MM.1S (cell line): ENCODE data around the gene ARHGEF7.

Source experiments
- DNase-seq: peaks from one replicate; pipeline ENCODE4 v3.0.0-alpha.2; 2015
- H2AFZ ChIP-seq: fragments of 300-600 bp; sonication (generic); 2 replicates; pipeline ENCODE4 v1.6.0; 2016; ENCODE audit warnings: antibody characterized with exemption, low read length
- H3F3A ChIP-seq: fragments of 300-600 bp; sonication (generic); 2 replicates; pipeline ENCODE4 v1.6.1; 2016; ENCODE audit warnings: mild to moderate bottlenecking, antibody characterized with exemption, low read length, moderate library complexity, mixed read lengths; ENCODE audit not compliant: insufficient read depth
- H3K27ac ChIP-seq: fragments of 300-600 bp; sonication (generic); 2 replicates; pipeline ENCODE4 v1.5.1; 2016; ENCODE audit warnings: mild to moderate bottlenecking, low read length
- H3K27me3 ChIP-seq: fragments of 300-600 bp; sonication (generic); replicated peaks from 2 replicates; pipeline ENCODE4 v1.6.0; 2016; ENCODE audit warnings: low read length; ENCODE audit not compliant: insufficient read depth
- H3K36me3 ChIP-seq: fragments of 300-600 bp; sonication (generic); replicated peaks from 2 replicates; pipeline ENCODE4 v1.6.1; 2016; ENCODE audit warnings: mild to moderate bottlenecking, low read length, mixed read lengths; ENCODE audit not compliant: insufficient read depth
- H3K4me1 ChIP-seq: fragments of 300-600 bp; sonication (generic); 2 replicates; pipeline ENCODE4 v1.6.1; 2016; ENCODE audit warnings: low read length, mixed read lengths
- H3K4me2 ChIP-seq: fragments of 300-600 bp; sonication (generic); 2 replicates; pipeline ENCODE4 v1.6.0; 2016; ENCODE audit warnings: low read depth, low read length
- H3K4me3 ChIP-seq: fragments of 300-600 bp; sonication (generic); 2 replicates; pipeline ENCODE4 v1.5.1; 2016; ENCODE audit warnings: low read length, mixed read lengths
- H3K79me2 ChIP-seq: fragments of 300-600 bp; sonication (generic); 2 replicates; pipeline ENCODE4 v1.6.1; 2016; ENCODE audit warnings: mixed run types, low read length, mixed read lengths
- H3K9ac ChIP-seq: fragments of 300-600 bp; sonication (generic); 2 replicates; pipeline ENCODE4 v1.6.1; 2016; ENCODE audit warnings: low read length, mixed read lengths
- H3K9me2 ChIP-seq: fragments of 300-600 bp; sonication (generic); replicated peaks from 2 replicates; pipeline ENCODE4 v1.6.1; 2016; ENCODE audit warnings: mild to moderate bottlenecking, low read length, mixed read lengths; ENCODE audit not compliant: insufficient read depth
- H3K9me3 ChIP-seq: fragments of 300-600 bp; sonication (generic); replicated peaks from 2 replicates; pipeline ENCODE4 v1.6.1; 2016; ENCODE audit warnings: mild to moderate bottlenecking, low read length, mixed read lengths; ENCODE audit not compliant: insufficient read depth
- H4K20me1 ChIP-seq: fragments of 300-600 bp; sonication (generic); 2 replicates; pipeline ENCODE4 v1.6.1; 2016; ENCODE audit warnings: mild to moderate bottlenecking, low read length, moderate library complexity, mixed read lengths; ENCODE audit not compliant: insufficient read depth
- EZH2 ChIP-seq: fragments of 300-600 bp; sonication (generic); optimal IDR thresholded peaks from 2 replicates; pipeline ENCODE3; 2017; ENCODE audit warnings: low read depth, mild to moderate bottlenecking, antibody characterized with exemption, low read length, mixed read lengths
- EZH2phosphoT487 ChIP-seq: fragments of 300-600 bp; sonication (generic); IDR thresholded peaks from 2 replicates; pipeline ENCODE4 v1.6.1; 2018; ENCODE audit warnings: antibody characterized with exemption, low read length
- TF ChIP-seq, protein P1 (sequence below): fragments of 300-600 bp; sonication (generic); IDR thresholded peaks from 2 replicates; pipeline ENCODE4 v1.5.1; 2016; ENCODE audit warnings: antibody characterized with exemption, low read length, mixed read lengths

Gene ARHGEF7

DNA sequence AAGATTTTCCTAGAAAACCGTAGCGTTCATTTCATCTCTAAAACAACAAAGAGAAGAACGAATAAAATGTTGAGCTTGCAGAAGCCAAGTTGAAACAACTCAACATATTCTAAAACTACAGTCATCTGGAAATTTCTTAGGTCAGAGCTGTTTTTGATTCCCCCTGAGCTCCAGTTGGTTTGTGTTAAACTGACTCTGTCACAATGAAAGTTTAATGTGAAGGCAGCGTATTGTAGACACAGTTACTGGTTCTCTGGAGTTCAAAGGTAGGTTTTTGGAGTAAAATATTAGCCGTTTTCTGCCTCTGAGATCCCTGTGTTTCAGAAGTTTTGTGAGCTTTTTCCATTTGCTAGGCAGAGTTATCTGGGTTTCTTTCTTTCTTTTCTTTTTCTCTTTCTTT, 2.2 kb downstream of the ARHGEF7 start:
- Histone ChIP-seq H3K9me2 (no peaks in the 10 kb centered on the region), H3K27me3 (peaks cover 33% of the 10 kb centered on the region), H2AFZ (no peak overlapping the region), H3K9ac (no peak overlapping the region), H3K27ac (no peak overlapping the region), H3F3A (no peaks in the 10 kb centered on the region), H3K36me3 (no peaks in the 10 kb centered on the region), H3K79me2 (no peaks in the 10 kb centered on the region), H4K20me1 (no peaks in the 10 kb centered on the region), H3K4me1 (peaks cover 4% of the 10 kb centered on the region; the same call in 1 of the 2 replicates), H3K4me3 (no peak overlapping the region), H3K9me3 (no peaks in the 10 kb centered on the region), H3K4me2 (no peak overlapping the region)
- no peak for DNase-seq
- TF ChIP-seq EZH2phosphoT487 (no peak), EZH2 (no peak)
- TF ChIP-seq, protein P1, sequence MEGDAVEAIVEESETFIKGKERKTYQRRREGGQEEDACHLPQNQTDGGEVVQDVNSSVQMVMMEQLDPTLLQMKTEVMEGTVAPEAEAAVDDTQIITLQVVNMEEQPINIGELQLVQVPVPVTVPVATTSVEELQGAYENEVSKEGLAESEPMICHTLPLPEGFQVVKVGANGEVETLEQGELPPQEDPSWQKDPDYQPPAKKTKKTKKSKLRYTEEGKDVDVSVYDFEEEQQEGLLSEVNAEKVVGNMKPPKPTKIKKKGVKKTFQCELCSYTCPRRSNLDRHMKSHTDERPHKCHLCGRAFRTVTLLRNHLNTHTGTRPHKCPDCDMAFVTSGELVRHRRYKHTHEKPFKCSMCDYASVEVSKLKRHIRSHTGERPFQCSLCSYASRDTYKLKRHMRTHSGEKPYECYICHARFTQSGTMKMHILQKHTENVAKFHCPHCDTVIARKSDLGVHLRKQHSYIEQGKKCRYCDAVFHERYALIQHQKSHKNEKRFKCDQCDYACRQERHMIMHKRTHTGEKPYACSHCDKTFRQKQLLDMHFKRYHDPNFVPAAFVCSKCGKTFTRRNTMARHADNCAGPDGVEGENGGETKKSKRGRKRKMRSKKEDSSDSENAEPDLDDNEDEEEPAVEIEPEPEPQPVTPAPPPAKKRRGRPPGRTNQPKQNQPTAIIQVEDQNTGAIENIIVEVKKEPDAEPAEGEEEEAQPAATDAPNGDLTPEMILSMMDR: no peak

DNA sequence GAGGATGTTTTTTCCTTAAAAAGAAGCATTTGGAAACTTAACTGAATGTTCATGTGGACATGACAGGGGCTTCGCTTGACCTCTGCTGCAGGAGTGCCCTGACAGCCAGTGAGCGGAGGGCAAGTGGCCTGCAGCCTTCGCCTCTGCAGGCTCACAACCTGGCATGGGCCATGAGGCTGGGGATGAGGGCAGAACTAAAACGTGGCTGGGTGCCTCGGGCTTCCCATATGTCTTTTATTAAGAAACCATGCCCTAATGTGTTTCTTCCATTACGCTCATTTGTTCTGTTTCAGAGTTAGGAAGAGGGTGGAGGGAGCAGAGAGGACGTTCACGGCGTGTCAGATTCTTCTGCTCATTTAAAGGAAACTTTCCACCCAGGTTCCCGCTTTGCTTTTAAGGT, 2.9 kb downstream of the ARHGEF7 start:
- no peaks in the 10 kb centered on the region for H3K36me3 ChIP-seq
- no peak overlapping the region for H3K27ac ChIP-seq
- no peaks in the 10 kb centered on the region for H3K9me2 ChIP-seq
- H3K4me1 ChIP-seq: peaks cover 4% of the 10 kb centered on the region; the same call in 1 of the 2 replicates
- DNase-seq: no peak
- no peak overlapping the region for H3K4me3 ChIP-seq
- no peak overlapping the region for H3K9ac ChIP-seq
- no peaks in the 10 kb centered on the region for H4K20me1 ChIP-seq
- H3K79me2 ChIP-seq: no peaks in the 10 kb centered on the region
- H3F3A ChIP-seq: no peaks in the 10 kb centered on the region
- no peak overlapping the region for H2AFZ ChIP-seq
- TF ChIP-seq EZH2phosphoT487 (no peak), EZH2 (no peak)
- TF ChIP-seq, protein P1: no peak
- no peaks in the 10 kb centered on the region for H3K9me3 ChIP-seq
- H3K27me3 ChIP-seq: peaks cover 31% of the 10 kb centered on the region
- no peak overlapping the region for H3K4me2 ChIP-seq

DNA sequence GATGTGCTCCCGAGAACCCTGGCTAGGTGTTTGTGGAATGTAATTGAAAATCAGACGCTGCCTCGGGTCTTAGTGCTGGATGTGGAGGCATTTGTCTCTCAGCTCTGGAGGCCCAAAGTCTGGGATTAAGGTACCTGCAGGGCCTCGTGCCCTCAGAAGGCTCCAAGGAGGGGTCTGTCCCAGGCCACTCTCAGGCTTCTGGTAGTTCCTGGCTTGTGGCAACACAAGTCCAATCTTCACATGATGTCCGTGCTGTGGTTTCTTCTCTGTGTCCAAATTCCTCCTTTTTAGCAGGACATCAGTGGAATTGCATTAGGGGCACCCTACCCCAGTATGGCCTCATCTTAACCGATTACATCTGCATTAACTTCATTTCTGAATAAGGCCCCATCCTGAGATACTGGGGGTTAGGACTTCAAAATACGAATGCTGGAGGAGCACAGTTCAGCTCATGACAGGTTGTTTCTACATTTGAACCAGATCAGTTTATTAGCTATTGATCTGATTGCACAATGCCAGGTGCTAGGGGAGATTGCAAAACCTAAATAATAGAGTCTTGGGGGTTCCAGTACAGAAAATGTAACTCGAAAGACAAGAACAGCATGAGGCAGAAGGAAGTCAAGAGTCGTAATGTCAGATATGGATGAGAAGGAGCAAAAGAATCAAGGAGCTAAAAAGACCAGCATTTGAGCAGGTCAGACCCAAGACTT, 3.9 kb downstream of the ARHGEF7 start:
- Histone ChIP-seq H2AFZ (no peak overlapping the region), H3F3A (no peaks in the 10 kb centered on the region), H3K4me3 (no peak overlapping the region), H3K36me3 (no peaks in the 10 kb centered on the region), H3K27me3 (peaks cover 20% of the 10 kb centered on the region), H3K9me2 (no peaks in the 10 kb centered on the region), H3K9me3 (no peaks in the 10 kb centered on the region), H3K27ac (no peak overlapping the region), H3K9ac (no peak overlapping the region), H4K20me1 (no peaks in the 10 kb centered on the region), H3K4me2 (no peak overlapping the region), H3K4me1 (peaks cover 4% of the 10 kb centered on the region; the same call in 1 of the 2 replicates), H3K79me2 (no peaks in the 10 kb centered on the region)
- TF ChIP-seq, protein P1: no peak
- TF ChIP-seq EZH2: no peak
- no peak for TF ChIP-seq EZH2phosphoT487
- no peak for DNase-seq
